GM19193 (cell line): Measurements from ENCODE around the gene NFYB.

ENCODE experiments used
- POLR2A ChIP-seq: IDR thresholded peaks from 4 replicates; pipeline ENCODE4 v1.6.1; 2011; ENCODE audit not compliant: insufficient read depth, insufficient read length; ENCODE audit errors: extremely low read depth

Gene NFYB

GRCh38 chr12:104166465-104166864, 28.5 kb upstream of the NFYB start:
- no peak for TF ChIP-seq POLR2A

GRCh38 chr12:104165801-104166200, 27.8 kb upstream of the NFYB start:
- TF ChIP-seq POLR2A, result no peak

DNA sequence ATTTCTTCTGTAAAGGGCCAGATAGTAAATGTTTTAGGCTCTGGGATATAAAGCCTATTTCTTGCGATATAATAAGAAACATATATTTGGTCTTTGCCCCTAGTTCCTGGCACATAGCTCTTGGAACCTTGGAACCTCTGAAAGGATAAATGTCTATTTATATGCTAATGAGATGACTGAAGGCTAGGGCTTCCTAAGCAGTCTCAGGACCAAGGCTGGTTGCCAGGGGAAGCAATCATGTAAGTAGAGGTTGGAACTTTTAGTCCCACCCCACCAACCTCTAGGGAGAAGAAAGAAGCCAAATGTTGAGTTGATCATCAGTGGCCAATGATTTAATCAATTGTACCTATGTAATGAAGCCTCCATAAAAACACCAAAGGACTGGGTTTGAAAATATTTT, 26.6 kb upstream of the NFYB start:
- TF ChIP-seq POLR2A, result no peak

DNA sequence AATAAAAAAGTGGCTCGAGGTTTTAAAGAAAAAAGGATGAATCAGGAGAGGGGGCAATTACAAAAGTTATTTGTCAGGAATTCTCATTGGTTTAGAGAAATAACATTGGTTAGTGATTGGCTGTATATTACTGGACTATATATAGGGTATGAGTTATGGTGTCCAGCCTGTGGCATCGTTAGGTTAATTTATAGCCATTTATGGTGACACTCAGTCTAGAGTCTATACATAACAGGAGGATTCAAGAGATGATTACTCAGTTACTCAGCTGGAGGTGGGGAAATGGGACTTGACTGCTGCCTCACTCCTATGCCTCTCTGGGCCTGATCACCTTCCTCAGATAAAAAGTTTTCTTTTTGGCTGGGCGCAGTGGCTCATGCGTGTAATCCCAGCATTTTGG, 25.6 kb upstream of the NFYB start:
- no peak for TF ChIP-seq POLR2A

DNA sequence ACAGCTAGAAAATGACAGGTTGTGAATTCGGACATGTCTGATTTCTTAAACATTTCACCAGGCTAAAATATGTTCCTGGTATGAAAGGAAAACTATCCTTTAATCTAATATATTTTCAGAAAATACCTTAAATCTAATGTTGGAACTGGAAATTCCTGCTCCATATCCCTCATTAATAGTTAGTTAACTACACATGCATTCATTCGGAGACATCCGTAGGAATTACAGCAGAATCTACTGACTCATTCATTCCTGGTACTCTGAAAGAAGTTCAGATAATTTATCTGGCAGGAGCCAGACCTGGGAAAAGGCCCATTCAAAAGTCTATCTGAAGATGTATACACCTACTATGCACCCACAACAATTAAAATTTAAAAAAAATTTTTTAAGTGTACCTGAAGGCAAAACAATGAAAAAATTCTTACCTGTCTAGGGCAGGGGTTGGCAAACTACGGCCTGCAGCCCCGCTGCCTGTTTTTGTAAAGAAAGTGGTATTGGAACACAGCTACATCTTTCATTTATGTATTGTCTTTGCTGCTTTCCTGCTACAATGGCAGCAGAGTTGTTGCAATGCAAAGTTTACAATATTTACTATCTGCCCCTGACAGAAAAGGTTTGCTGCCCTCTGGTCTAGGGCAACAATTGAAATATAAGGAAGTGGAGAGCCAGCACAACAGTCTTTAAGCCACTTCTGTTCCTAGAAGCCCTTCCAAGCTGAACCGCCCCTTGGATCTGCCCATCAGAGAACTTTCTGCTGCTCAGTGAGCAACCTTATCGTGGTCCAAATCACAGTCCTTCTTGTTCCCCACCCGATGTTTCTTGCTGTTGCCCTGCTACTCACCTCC, 17.9 kb upstream of the NFYB start:
- TF ChIP-seq POLR2A, result no peak

DNA sequence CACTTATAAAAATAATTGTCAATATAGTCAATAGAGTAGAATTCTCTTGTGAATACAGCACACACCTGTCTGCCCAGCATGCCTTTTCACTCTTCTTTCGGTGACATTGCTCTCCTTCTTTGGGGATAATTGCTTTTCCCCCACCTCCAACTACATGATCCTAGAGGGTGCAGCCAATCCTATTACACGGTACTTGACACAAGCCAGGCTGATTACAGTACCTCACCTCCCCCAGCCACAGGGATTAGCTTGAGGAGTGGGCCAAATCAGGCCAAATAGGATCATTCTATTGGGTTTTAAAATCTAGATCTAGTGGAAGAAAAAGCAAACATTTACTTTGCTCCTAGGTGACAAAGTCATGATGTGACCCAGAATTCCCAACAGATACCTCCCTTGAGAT, 16.8 kb upstream of the NFYB start:
- TF ChIP-seq POLR2A, result no peak

GRCh38 chr12:104154286-104154685, 16.3 kb upstream of the NFYB start:
- TF ChIP-seq POLR2A, result no peak

GRCh38 chr12:104152685-104153241, 14.8 kb upstream of the NFYB start:
- no peak for TF ChIP-seq POLR2A

GRCh38 chr12:104150416-104150815, 12.4 kb upstream of the NFYB start:
- no peak for TF ChIP-seq POLR2A

DNA sequence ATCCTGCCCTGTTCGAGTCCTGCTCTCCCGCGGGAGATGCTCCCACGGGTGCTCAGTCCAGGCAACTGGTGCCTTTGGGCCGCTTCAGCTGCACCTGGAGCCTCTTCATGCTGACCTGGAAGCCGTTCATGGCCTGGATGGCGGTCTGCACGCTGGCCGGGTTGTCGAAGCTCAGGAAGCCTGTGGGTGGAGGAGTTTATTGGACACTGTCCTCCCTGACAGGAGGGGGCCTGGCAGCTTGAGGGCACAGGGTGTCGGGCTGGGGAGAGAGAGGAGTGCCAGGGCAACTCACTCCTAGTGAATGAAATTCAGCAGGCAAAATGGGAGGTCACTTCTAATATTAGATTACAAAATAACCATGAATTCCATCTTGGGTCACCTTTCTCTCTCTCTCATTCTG, 9.3 kb upstream of the NFYB start:
- no peak for TF ChIP-seq POLR2A

DNA sequence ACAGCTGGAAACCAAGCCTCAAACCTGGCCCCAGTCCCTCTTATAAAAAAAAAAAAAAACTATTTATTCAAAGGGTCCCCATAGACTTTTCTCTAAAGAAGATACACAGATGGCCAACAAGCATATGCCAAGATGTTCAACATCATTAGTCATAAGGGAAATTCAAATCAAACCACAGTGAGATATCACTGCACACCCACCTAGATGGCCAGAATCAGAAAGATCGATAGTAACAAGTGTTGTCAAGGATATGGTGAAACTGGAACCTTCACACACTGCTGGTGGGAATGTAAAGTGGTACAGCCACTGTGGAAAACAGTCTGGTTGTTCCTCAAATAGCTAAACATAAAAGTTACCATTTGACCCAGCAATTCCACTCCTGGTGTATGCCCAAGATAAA, 5.9 kb upstream of the NFYB start:
- no peak for TF ChIP-seq POLR2A

- no peak for TF ChIP-seq POLR2A
These were observed 5.0 kb upstream of the NFYB start for GRCh38 chr12:104143002-104143401.

DNA sequence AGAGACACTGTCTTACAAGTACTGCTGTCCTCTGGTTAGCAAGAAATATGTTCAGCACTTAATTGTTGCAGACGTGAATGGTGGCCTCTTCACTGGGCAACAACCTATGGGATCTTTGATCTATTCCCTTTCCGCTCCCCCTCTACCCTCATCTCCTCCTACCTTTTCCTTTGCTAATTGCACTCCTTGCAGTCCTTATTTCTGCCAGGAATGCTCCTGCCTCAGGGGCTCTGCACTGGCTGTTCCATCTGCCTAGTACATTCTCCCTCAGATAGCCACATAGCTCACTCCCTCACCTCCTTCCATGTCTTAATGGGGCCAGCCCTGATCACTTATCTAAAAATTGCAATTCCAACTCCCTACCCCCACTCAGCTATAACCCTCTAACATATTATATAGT, 4.5 kb upstream of the NFYB start:
- no peak for TF ChIP-seq POLR2A

DNA sequence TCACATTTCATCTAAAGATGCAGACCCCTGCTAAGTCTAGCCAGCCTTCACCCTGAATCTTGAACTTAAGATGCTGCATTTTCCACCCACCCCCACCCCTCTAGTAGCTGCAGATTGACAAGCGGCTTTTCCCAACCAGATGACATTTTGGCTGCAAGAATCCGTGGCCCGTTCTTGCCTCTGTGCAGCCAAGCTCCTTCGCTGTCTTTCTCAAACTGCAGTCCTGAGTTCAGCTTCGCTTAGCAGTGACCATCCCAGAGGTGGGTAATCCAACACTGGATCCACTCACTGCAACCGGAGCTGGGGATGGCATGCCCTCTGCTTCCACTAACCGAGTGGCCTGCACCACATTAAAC, 765 bp upstream of the NFYB start:
- no peak for TF ChIP-seq POLR2A

DNA sequence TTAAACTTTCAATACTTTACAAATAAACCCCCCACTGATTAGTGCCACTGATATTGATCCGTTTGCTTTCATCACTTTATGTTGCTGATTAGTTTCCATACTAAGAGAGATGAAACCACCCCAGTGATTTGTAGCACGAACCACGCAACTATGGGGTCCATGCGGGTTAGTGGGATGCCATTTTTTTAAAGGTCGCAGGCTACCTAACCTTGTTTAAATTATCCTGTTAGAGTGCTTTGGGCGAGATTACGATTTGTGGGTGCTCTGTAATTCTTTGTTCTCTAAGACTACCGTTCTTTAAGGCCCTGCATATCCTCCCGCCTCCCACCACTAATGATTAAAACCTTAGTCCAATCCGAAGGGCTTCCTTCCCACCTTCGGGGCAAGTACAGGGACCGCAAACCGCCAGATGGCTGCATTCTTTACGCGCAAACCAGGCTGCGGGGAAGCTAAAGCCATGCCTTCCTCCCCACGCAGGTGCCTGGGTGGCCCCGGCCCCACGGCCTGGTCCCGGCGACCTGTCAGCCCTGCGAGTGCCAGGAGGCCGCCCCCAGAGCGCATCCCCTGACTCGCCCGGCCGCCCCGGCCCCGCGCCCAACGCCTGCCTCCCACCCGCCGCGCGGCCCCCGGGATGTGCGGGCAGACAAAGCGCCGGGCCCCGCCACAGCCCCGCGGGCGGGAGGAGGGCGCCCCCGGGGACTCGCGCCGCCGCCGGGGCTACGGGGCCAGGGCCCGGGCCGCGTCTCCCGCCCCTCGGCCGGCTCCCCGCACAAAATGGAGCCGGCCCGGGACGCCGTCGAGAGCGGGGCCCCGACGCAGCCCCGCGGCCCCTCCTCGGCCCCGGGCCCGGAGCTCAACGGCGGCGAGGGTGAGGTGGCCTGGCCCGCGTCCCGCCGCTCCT, 759 bp downstream of the NFYB start:
- peak; percentile 48 for TF ChIP-seq POLR2A
